EH (cell line): ENCODE measurements around the gene PRKAG2.

ENCODE experiments used
- DNase-seq: peaks from one replicate; pipeline ENCODE4 v3.0.0-alpha.2; 2015; ENCODE audit warnings: low read depth

Gene PRKAG2

DNA sequence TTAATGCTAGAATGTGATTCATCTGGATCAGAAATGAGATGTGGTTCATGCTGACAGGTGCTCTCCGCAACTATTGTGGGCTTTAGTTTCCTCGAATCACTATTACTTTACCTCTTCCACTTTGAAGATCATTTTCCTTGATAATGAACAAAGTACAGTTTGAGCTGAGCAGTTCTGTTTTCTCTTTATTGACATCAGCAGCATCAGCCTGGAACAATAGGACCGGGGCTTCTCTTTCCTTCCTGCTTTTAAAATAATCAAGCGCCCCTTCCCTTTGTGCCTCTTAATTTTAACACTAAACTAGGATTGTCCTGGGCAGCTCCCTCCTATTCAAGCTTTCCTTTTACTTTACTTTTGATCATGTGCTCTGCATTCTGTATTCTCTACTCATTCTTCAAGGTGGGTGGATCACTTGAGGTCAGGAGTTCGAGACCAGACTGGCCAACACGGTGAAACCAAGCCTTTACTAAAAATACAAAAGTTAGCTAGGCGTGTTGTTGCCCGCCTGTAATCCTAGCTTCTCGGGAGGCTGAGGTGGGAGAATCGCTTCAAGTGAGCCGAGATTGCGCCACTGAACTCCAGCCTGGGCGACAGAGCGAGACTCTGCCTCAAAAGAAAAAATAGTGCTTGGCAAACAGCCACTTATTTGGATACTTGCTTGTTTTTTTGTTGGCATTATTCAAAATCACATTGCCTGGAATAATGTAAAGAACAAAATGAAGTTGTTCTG is 290.2 kb downstream of the PRKAG2 start:
- no peak for DNase-seq

DNA sequence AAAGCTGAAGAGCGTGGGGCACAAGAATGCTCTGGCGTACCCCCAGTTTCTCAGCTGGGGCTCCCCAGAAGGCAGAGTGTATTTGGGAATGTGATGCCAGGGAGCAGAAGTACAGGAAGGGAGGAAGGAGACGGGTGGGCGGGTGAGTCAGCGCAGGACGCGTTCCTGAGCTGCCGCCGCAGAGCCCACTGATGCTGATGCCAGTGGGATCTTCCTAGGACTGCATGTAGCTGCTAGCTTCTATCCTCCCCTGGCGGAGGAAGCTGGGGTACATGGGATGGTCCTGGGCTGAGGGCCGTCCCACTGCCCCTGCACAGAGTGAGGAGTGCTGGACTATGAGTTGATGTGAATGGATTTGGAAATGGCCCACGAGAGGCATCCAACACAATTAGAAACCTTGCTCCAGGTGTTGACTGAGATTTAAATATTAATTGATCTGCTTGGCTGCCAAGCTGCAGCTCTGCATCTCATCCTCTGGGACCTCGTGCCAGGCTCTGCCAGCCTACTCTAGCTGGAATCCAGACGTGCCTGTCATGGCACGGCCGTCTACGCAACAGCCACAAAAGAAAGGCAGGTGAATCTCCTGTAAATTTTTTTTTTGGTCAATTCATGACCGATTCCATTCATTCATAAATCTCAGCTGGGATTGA is 291.0 kb downstream of the PRKAG2 start:
- DNase-seq: no peak

DNA sequence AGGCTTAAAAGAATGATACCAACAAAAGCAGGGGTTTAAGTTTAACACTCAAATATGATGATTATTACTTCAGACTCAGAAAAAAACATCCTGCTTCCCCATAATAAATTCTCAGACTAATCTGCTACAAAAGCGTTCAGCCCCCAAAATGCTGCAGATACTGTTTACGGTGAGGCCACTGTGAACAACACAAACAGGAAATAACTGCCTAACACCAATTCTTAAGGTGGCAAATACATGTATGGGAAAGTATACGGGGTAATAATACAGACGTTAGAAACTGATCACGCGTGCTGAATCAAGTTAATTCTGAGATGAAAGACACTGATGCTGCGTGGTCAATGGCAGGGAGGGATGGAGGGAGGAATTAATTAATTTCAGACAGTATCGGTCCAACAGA is 295.2 kb downstream of the PRKAG2 start:
- no peak for DNase-seq

DNA sequence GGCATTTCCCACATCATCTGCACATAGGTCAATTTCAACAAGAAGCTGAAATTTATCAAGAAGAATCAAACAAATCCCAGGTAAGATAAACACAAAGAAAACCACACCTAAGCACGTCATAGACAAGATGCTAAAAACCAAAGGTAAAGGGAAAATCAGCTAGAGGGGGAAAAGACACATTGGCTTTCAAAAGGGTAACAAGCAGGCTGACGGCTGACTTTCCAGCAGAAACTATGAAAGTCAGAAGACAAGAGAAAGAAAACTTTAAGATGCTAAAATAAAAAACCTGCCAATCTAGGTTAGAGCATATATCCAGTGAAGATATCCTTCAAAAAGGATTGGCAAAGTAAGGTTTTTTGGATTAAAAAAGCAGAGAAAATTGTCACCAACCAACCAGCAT is 297.3 kb downstream of the PRKAG2 start:
- no peak for DNase-seq

DNA sequence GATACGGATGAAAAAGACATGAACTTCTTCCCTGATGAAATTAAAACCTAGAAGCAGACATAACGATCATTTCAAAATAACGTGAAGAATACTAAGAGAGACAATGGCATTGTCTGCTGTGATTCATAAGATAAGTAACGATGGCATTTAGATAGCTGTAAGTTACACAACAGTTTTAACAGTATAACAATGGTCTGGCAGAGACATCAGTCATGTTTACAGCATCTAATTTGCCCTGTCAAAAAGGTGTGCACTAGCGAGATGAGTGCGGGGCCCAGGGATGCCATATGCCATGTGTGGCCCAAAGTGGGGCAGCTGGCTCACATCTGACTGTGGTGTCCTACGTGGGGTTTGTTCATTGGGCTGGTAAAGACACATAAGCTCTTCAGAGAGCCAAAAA is 301.5 kb downstream of the PRKAG2 start:
- DNase-seq: no peak

DNA sequence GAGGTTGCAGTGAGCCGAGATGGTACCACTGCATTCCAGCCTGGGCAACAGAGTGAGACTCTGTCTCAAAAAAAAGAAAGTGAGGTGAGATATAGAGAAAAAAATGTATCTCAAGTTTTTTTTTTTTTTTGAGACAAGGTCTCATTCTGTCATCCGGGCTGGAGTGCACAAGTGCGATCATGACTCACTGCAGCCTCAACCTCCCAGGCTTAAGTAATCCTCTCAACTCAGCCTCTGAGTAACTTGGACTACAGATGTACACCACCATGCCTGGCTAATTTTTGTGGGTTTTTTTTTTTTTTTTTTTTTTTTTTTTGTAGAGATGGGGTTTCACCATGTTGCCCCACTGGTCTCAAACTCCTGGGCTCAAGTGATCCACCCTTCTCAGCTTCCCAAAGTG is 303.9 kb downstream of the PRKAG2 start:
- DNase-seq: peak; percentile 82

DNA sequence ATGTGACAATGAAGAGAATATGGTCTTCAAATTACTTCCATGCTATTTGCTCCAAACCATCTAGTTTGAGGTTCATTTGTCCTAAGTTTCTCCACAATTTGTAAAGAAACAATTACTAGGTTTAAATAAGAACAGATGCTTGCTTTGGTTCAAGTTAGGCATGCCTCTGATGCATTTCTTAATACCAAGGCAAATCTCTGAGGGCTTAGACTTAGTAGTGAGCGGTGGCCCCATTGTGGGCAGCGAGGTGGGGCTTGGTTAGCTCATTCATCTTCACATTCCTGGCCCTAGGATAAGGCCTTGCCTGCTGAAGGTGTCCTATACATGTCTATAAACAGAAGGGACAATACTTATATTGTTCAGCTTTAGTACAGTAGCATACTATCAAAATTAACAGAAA is 304.8 kb downstream of the PRKAG2 start:
- DNase-seq: peak; percentile 24

DNA sequence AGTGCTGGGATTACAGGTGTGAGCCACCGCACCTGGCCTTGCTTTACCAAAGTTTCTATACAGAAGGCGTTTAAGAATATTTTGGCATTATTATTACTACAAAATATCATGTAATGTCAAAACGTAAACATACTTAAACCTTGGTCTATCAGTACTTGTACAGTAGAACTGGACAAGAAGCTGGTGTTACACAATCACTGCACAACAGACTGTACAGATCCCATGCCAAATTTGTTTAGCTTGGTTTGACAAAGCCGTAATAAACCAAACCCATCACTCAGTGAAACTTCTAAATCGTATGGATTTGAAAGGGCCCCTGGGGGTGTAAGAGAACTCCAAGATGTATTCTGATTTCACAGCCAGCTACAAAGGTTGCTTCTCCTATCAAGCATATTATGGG is 305.4 kb downstream of the PRKAG2 start:
- DNase-seq: no peak

DNA sequence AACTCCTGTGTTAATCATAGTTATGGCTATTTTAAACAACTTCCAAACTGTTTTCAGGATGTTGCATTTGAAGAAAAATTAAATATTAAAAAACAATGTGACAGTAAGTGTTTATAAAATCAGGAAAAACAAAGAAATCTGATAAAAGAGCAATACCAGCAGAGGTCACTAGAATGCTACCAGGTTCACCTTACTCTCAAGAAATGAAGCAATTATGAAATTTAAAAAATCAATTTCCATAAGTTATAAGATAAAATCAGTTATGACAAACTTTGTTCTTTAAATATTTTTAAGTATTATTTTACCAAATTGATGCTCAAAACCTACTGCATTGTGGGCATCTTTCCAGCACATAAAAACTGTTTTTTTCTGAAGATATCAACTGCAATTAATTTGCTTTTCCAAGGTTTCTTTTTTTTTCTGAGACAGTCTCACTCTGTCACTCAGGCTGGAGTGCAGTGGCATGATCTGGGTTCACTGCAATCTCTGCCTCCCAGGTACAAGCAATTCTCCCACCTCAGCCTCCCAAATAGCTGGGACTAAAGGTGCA is 306.5 kb downstream of the PRKAG2 start:
- DNase-seq: peak; percentile 42

DNA sequence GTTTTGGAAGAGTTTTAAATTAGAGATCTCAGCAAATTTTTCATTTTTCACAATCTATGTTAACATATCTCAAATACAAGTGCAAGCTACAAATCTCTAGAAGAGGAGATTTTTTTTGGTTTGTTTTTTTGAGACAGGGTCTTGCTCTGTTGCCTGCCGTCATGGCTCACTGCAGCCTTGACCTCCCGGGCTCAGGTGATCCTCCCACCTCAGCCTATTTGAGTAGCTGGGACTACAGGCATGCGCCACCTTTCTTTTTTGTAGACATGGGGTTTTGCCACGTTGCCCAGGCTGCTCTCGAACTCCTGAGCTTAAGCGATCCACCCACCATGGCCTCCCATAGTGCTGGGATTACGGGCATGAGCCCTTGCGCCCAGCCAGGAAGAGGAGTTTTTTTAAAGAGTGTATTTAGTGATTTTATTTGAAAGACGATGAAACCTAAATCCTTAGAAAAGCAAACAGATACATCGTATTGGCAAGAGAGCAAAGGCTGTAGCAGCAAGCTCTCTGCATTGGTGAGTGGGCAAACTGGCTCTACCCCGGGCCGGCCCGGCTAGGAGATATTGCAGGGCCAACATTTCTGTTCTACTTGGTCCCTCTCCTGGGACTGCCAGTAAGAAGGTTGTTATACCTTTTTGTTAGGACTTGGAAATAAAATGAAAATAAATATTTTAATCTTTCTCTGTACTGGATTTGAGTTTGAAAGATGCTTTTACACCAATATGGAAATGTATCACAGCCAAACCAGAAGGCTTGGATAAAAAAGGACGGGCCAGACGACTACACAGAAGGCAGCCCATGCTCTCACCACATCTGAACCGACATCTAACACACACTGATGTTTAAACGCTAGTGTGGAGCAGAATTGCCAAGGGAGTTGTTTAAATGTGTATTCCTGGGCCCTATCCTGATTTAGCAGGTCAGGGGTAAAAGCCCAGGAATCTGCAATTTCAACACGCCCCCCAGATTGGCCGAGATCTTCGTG is 307.7 kb downstream of the PRKAG2 start:
- no peak for DNase-seq

DNA sequence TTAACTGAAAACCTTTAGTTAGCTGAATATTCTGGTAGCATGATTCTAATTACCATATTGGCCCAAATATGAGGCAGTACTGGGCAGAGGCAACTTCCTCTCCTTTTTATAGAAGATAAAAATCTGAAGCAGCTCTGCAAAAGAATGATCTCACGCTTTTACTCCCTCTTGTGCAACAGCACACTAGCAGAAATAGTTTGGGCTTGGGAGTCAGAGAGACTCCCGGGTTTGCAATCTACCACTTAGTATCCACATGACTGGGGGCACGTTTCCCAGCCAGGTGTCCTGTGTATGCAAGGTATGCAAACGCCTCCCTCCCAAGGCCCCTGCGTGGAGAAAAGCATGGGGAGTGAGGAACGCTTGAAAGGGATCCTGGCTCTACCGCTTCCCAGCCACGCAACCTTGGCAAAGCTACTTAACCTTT is 310.0 kb downstream of the PRKAG2 start:
- DNase-seq: peak; percentile 87

DNA sequence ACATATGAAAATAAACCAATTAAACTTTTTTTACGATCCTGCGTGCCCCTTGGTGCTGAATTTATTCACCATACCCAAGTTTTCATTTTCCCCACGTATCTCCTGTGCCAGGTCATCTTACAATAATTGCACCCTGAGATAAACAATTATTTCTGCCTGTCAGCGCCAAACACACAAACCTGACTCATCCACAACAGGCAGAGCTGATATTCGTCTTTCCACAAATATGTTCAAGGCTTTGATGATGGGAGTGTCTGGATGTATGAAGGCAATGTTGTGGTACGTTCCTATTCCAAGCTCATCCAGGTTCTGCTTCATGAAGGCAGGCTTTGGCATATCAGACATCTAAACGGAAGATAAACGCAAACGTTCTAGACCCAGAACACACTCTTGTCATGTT is 311.4 kb downstream of the PRKAG2 start:
- DNase-seq: peak; percentile 26

DNA sequence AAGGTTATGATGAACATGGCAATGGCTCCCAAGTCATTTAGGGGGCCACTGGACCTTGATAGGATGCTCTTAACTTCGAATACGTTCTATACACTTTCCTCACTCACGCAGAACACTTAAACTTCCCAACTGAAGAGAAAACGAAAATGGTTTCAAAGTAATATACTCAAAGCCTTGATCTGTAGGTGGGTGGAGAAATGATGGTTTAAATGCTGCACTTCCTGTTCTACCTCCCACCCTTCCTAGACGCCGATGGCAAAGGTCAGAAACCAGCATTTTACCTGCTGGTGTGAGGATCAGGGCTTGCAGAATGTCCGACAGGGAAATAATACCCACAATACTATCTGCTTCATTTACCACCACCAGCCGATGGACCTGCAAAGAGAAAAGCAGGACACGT is 316.7 kb downstream of the PRKAG2 start:
- no peak for DNase-seq

DNA sequence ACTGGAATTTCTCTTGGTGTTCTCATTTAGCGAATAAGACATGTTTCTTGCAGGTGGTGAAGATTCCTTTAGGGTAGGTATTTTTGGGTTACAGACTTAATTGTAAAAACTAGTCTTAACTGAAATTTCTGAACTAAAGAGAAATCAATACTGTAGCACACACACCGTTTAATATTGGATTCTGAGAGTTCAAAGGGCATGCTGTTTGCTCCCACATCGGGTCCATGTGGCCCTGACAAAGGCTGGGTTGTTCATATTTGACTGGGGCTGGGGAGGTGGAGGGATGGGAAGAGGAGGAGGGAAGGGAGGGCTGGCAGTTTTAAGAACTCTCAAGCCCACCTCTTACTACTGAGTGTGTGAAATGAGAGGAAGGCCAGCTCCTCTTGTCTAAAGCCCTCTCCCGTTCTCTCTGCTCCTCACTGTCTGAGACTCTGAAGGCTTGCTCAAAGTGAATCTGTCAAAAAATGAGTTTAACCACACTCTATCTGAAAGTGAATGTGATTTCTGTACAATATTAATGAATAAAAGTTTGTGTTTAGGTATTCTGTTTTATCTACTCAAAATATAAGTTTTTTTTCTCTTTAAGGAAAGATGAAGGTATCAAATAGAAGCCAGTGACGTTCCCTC is 317.2 kb downstream of the PRKAG2 start:
- DNase-seq: no peak

DNA sequence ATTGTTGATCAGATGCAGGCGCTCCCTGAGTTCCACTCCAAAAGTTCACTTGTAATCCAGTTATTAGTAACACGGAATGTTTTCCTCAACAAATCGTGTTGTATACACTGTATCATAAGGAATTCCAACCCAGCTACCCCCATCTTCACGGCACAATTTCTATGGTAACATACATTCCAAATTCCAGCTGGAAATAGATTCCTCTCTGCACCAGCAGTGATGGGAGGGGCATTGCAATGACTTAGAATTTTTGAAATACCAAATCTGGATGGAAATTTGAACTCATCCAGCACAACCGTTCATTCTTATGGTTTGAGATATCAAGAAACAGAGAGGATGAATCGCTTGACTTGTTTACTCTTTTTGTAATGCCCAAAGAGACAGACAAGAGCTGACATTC is 318.3 kb downstream of the PRKAG2 start:
- peak; percentile 81 for DNase-seq

DNA sequence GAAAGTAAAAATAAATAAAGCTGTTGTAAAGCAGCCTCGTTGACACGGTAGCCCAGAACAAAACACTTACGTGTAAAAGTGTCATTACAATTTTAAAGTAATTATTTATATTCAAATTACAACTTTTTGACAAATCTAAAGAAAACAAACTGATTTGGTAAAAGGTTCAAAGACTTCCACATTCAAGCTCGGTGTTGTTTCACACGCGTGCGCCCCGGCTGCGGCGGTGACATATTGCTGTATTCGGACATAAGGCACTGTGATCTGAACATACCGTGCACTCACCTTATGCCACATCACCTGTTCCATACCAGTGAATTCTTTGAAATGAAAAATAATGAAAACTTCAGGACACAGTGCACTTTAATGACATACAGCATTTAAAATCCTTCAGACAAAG is 320.3 kb downstream of the PRKAG2 start:
- DNase-seq: no peak

DNA sequence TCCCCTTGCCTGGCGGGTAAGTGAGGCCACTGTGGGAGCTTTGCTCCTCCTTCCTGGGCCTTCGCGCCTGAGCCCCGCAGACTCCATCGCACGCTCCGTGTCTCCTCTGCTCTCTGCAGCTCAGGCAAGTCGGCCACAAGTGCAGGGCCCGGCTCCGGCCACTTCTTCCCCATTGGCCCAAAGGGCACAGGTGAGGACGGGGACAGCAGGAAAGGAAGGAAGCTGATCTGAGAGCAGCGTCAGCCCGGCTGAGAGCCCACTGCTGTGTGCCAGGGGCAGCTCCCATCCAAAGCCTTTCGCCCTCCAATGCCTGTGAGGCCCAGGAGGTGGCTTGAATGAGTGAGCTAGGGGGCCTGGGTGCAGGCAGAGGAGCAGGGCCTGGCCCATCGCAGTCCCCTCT is 323.6 kb downstream of the PRKAG2 start:
- DNase-seq: no peak

DNA sequence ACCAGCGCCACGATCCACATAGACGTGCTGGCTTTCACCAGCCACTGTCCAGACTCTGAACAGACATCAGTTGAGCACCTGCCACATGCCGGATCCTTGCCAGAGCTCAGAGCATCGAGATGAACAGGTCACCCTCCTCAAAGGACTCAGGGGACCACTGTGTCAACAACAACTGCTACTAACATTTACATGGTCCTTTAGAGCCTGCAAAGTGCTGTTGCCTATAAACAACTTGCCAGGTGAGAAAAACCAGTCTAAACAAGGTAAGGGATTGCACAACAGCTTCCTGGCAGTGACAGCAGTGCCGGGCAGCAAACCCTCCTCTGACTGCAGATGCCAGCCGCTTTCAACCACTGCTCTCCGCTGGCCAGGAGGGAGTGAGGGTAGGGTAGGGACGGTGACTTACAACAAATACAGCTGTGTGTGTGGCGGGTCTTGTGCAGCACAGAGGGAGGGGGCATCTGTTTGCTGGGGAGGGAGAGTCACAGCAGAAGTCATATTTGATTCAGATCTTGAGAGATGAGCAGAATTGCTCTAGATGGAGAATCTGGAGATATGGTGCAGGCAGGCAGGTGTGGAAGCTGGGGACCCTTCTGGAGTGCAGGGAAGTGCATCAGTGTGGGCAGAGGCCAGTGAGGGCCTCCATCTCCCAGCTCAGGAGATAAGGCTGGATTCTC is 324.4 kb downstream of the PRKAG2 start:
- no peak for DNase-seq

DNA sequence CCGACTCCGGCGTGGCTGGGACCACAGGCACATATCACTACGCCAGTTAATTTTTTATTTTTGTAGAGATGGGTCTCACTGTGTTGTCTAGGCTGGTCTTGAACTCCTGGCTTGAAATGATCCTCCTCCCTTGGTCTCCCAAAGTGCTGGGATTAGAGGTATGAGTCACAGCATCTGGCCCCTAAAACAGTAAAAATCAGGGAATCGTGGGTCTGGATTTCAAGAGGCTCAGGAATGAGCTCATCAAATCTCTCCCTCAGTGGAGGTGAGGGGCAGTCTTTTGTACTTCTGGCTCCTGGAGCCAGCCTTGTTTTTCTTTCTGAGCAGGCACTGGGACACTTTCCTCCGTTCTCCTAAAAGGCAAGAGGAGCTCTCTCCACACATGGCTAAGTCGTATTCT is 325.1 kb downstream of the PRKAG2 start:
- peak; percentile 23 for DNase-seq

DNA sequence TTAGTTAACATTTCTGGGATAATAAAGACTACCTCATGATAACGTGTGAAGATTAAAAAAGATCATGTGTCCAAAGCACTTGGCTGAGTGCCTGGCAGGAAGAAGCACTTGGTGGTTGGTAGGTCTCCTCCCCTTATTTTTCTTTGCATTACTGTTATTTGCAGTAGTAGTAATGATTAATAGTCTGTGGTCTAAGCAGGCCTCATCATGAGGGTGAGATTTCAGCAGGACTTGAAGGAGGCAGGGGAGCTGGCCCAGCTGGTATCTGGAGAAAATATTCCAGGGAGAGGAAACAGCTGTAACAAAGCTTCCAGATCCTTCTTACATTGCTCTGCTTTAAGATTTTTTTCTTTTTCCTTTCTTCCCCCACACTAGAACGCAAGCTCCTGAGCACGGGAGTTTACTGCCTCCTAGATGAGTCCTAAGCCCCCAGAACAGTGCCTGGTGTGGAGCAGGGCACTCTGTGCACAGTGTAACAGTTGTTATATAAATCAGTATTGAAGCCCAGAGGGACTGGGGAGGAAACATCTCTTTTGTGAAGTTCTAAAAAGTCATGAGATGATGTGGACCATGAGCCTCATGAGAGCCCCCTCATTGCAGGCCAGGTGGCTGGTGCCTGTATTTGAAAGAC is 326.1 kb downstream of the PRKAG2 start:
- DNase-seq: peak; percentile 72

DNA sequence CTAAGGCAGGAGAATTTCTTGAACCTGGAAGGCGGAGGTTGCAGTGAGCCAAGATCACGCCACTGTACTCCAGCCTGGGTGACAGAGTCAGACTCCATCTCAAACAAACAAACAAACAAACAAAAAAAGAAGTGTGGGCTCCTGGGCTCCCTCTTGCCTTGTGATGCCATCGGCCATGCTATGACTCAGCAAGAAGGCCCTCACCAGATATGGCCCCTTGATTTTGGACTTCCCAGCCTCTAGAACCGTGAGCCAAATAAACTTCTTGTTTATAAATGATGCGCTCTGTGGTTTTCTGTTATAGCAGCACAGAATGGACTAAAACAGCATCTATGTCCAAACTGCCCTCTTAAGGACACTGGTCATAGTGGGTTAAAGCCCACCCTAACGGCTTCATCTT is 327.3 kb downstream of the PRKAG2 start:
- DNase-seq: no peak
